GM23338 (cell line): ENCODE results near the gene NSL1. TPM values are rescaled to one million over a fixed set of nuclear protein-coding genes. Genes with fewer than 3 reads are reported as not detected.
"Not testable (repeated sequence)": the region's sequence is repeated elsewhere in the genome, so short reads cannot be mapped to it uniquely, and the experiment has no call there.

ENCODE experiments used
- ATAC-seq: fragments of 200-7000 bp; cut with Tn5 transposase; 3 replicates; pipeline ENCODE4 v1.9.1; 2020
- DNase-seq: peaks from one replicate; pipeline ENCODE4 v3.0.0-alpha.2; 2015; ENCODE audit warnings: low spot score
- H2AFZ ChIP-seq: fragments of 200-600 bp; sonication (generic); 2 replicates; pipeline ENCODE4 v1.8.0; 2016; ENCODE audit warnings: antibody characterized with exemption, mild to moderate bottlenecking, moderate library complexity
- H3F3A ChIP-seq: fragments of 200-600 bp; sonication (generic); replicated peaks from 2 replicates; pipeline ENCODE4 v1.8.0; 2017; ENCODE audit warnings: antibody characterized with exemption, mixed run types, low read depth
- H3K27ac ChIP-seq: fragments of 200-600 bp; sonication (generic); 2 replicates; pipeline ENCODE4 v1.6.1; 2016; ENCODE audit warnings: low read depth
- H3K27me3 ChIP-seq: fragments of 200-600 bp; sonication (generic); 2 replicates; pipeline ENCODE4 v1.8.0; 2016; ENCODE audit warnings: mild to moderate bottlenecking, mixed run types, moderate library complexity; ENCODE audit not compliant: insufficient read depth
- H3K36me3 ChIP-seq: fragments of 200-600 bp; sonication (generic); 2 replicates; pipeline ENCODE4 v1.8.0; 2016; ENCODE audit warnings: mild to moderate bottlenecking; ENCODE audit not compliant: insufficient read depth
- H3K4me1 ChIP-seq: fragments of 200-600 bp; sonication (generic); 2 replicates; pipeline ENCODE4 v1.8.0; 2016; ENCODE audit warnings: mild to moderate bottlenecking, moderate library complexity; ENCODE audit not compliant: insufficient read depth
- H3K4me2 ChIP-seq: fragments of 200-600 bp; sonication (generic); 2 replicates; pipeline ENCODE4 v1.7.1; 2017; ENCODE audit warnings: mixed run types
- H3K4me3 ChIP-seq: fragments of 200-600 bp; sonication (generic); 2 replicates; pipeline ENCODE4 v1.6.1; 2016; ENCODE audit warnings: mixed run types
- H3K79me2 ChIP-seq: fragments of 200-600 bp; sonication (generic); replicated peaks from 2 replicates; pipeline ENCODE4 v1.8.0; 2017; ENCODE audit warnings: mild to moderate bottlenecking; ENCODE audit not compliant: insufficient read depth
- H3K9me2 ChIP-seq: fragments of 200-600 bp; sonication (generic); 2 replicates; pipeline ENCODE4 v1.8.0; 2017; ENCODE audit not compliant: insufficient read depth
- H4K20me1 ChIP-seq: fragments of 200-600 bp; sonication (generic); replicated peaks from 2 replicates; pipeline ENCODE4 v1.8.0; 2017; ENCODE audit warnings: mild to moderate bottlenecking; ENCODE audit not compliant: insufficient read depth
- H3K27ac Mint-ChIP-seq: 2 replicates; pipeline ENCODE4 v1.8.0; 2020; ENCODE audit warnings: inconsistent platforms, mild to moderate bottlenecking, moderate library complexity, mixed read lengths
- H3K27me3 Mint-ChIP-seq: 3 replicates; pipeline ENCODE4 v1.8.0; 2022; ENCODE audit warnings: low read depth, mild to moderate bottlenecking, moderate library complexity, mixed read lengths, inconsistent platforms; ENCODE audit not compliant: insufficient read depth, poor library complexity
- H3K36me3 Mint-ChIP-seq: 3 replicates; pipeline ENCODE4 v1.8.0; 2021; ENCODE audit warnings: low read depth, mild to moderate bottlenecking, inconsistent platforms, moderate library complexity, mixed read lengths
- H3K4me1 Mint-ChIP-seq: 3 replicates; pipeline ENCODE4 v1.8.0; 2020; ENCODE audit warnings: mild to moderate bottlenecking, inconsistent platforms, mixed read lengths
- H3K4me3 Mint-ChIP-seq: 3 replicates; pipeline ENCODE4 v1.8.0; 2021; ENCODE audit warnings: moderate library complexity, mild to moderate bottlenecking, inconsistent platforms, mixed read lengths
- H3K9me3 Mint-ChIP-seq: 3 replicates; pipeline ENCODE4 v1.8.0; 2020; ENCODE audit warnings: moderate library complexity, mild to moderate bottlenecking, inconsistent platforms, mixed read lengths
- CREB1 ChIP-seq: fragments of 250-450 bp; sonication (Bioruptor Pico); IDR thresholded peaks from 2 replicates; pipeline ENCODE4 v1.5.0; 2020; ENCODE audit warnings: low read depth, mild to moderate bottlenecking, moderate library complexity
- ETS1 ChIP-seq: IDR thresholded peaks from 2 replicates; pipeline ENCODE4 v1.6.1; 2016; ENCODE audit warnings: antibody characterized with exemption
- EZH2 ChIP-seq: fragments of 200-600 bp; sonication (generic); IDR thresholded peaks from one replicate; pipeline ENCODE4 v1.8.0; 2017; ENCODE audit warnings: antibody characterized with exemption, mild to moderate bottlenecking, low read depth; ENCODE audit not compliant: unreplicated experiment
- POLR2AphosphoS5 ChIP-seq: IDR thresholded peaks from 2 replicates; pipeline ENCODE4 v1.6.1; 2016; ENCODE audit warnings: antibody characterized with exemption, low read depth
- REST ChIP-seq: IDR thresholded peaks from one replicate; pipeline ENCODE4 v1.6.1; 2018; ENCODE audit warnings: antibody characterized with exemption; ENCODE audit not compliant: unreplicated experiment
- STAT1 ChIP-seq: IDR thresholded peaks from one replicate; pipeline ENCODE4 v1.6.1; 2016; ENCODE audit warnings: antibody characterized with exemption; ENCODE audit not compliant: unreplicated experiment
- ZNF114 ChIP-seq: fragments of 250-450 bp; sonication (Bioruptor Pico); IDR thresholded peaks from 2 replicates; pipeline ENCODE4 v1.5.0; 2020; ENCODE audit warnings: mild to moderate bottlenecking, moderate library complexity
- ZNF331 ChIP-seq: fragments of 250-450 bp; sonication (Bioruptor Pico); IDR thresholded peaks from 2 replicates; pipeline ENCODE4 v1.5.0; 2020; ENCODE audit warnings: low read depth, mild to moderate bottlenecking, moderate library complexity
- polyA plus RNA-seq: library from polyadenylated mRNA; unstranded; fragments of >200 nt; fragmentation: Nextera tagmentation; extraction: Ambion mirVana; gene quantifications from 2 replicates; pipeline ENCODE4 v1.2.1, GENCODE V29; 2016
- total RNA-seq: library from RNA; depleted of rRNA; stranded (reverse); fragments of >200 nt; shearing (Covaris generic); gene quantifications from 2 replicates; pipeline ENCODE4 v1.2.3, GENCODE V29; 2014

Gene NSL1
- total and polyA plus RNA-seq, 2 experiments from 2014 or later: 96.8 to 102 TPM

DNA sequence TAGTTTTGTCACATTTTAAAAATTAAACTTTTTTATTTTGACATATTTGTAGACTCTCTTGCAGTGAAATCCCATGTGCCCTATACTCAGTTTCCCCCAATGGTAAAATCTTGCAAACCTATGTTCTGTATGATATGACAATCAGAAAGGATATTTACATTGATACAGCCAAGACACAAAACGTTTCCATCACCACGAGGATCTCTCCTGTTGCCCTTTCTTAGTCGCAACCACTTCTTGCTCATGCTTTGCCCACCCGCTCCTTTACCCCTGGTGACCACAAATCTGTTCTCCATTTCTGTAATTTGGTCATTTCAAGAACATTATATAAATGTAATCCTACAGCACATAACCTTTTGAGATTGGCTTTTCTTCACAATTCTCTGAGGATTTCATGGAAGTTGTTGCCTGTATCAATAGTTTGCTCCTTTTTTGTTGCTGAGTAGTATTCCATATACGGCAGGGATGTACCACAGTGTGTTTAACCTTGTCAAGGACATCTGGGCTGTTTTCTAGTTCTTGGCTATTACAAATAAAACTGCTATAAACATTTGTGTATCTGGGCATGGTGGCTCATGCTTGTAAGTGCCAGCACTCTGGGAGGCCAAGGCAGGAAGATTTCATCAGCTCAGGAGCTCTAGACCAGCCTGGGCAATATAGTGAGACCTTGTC lies 78.0 kb downstream of the NSL1 start:
- Histone ChIP-seq H3K9me2 (no peaks in the 10 kb centered on the region), H2AFZ (no peak overlapping the region), H3F3A (no peaks in the 10 kb centered on the region), H3K27ac (no peak overlapping the region), H3K4me3 (no peak overlapping the region), H3K27me3 (no peaks in the 10 kb centered on the region), H4K20me1 (no peaks in the 10 kb centered on the region), H3K4me1 (no peaks in the 10 kb centered on the region), H3K36me3 (no peaks in the 10 kb centered on the region), H3K79me2 (no peaks in the 10 kb centered on the region), H3K4me2 (no peak overlapping the region)
- DNase-seq (no peak), ATAC-seq (no peak)
- no peaks in the 10 kb centered on the region for H3K36me3 Mint-ChIP-seq
- no peak overlapping the region for H3K4me3 Mint-ChIP-seq
- no peaks in the 10 kb centered on the region for H3K27me3 Mint-ChIP-seq
- TF ChIP-seq ZNF331 (CRISPR knock-in tag) (no peak), EZH2 (no peak), STAT1 (no peak), CREB1 (CRISPR knock-in tag) (no peak), ZNF114 (CRISPR knock-in tag) (no peak), POLR2AphosphoS5 (no peak), ETS1 (no peak), REST (no peak)
- H3K9me3 Mint-ChIP-seq: peaks cover 3% of the 10 kb centered on the region; the same call in 2 of the 3 replicates
- no peak overlapping the region for H3K27ac Mint-ChIP-seq
- peaks cover 5% of the 10 kb centered on the region for H3K4me1 Mint-ChIP-seq

GRCh38 chr1:212712451-212713303 lies 78.9 kb downstream of the NSL1 start:
- no peaks in the 10 kb centered on the region for H3K27me3 ChIP-seq
- TF ChIP-seq REST: no peak
- no peak for TF ChIP-seq POLR2AphosphoS5
- TF ChIP-seq CREB1 (CRISPR knock-in tag): no peak
- TF ChIP-seq ZNF114 (CRISPR knock-in tag): no peak
- Mint-ChIP-seq H3K36me3 (no peaks in the 10 kb centered on the region), H3K27me3 (no peaks in the 10 kb centered on the region), H3K4me1 (peaks cover 5% of the 10 kb centered on the region), H3K9me3 (peaks cover 3% of the 10 kb centered on the region; the same call in 2 of the 3 replicates), H3K27ac (no peak overlapping the region), H3K4me3 (no peak overlapping the region)
- no peaks in the 10 kb centered on the region for H3K36me3 ChIP-seq
- no peak overlapping the region for H3K27ac ChIP-seq
- no peak overlapping the region for H3K4me2 ChIP-seq
- no peaks in the 10 kb centered on the region for H4K20me1 ChIP-seq
- no peak overlapping the region for H2AFZ ChIP-seq
- DNase-seq (no peak), ATAC-seq (no peak; the same call in 2 of the 3 replicates)
- no peaks in the 10 kb centered on the region for H3K79me2 ChIP-seq
- H3K4me3 ChIP-seq: no peak overlapping the region
- no peaks in the 10 kb centered on the region for H3F3A ChIP-seq
- no peaks in the 10 kb centered on the region for H3K4me1 ChIP-seq
- H3K9me2 ChIP-seq: no peaks in the 10 kb centered on the region

GRCh38 chr1:212711974-212712373 lies 79.6 kb downstream of the NSL1 start:
- H3K27ac Mint-ChIP-seq, H3K4me1 ChIP-seq, H3K36me3 ChIP-seq, H3K4me1 Mint-ChIP-seq, H3K27me3 Mint-ChIP-seq, DNase-seq, ATAC-seq, H3K4me3 ChIP-seq, H3K9me3 Mint-ChIP-seq, H3F3A ChIP-seq, H3K27me3 ChIP-seq, H3K9me2 ChIP-seq, H3K27ac ChIP-seq, H4K20me1 ChIP-seq, H3K36me3 Mint-ChIP-seq, H3K79me2 ChIP-seq, H3K4me3 Mint-ChIP-seq, H2AFZ ChIP-seq, H3K4me2 ChIP-seq: not testable (repeated sequence)
